HepG2 (cell line): Measurements from ENCODE around the gene MPG.

Experiments
- GZF1 ChIP-seq: sonication (generic); formaldehyde crosslinking; IDR thresholded peaks from 2 replicates; pipeline ENCODE4 v1.5.1; 2020; ENCODE audit warnings: mild to moderate bottlenecking, missing genetic modification reagents
- PBX3 ChIP-seq: sonication (generic); formaldehyde crosslinking; IDR thresholded peaks from 2 replicates; pipeline ENCODE4 v1.8.1; 2023; ENCODE audit warnings: missing genetic modification reagents, inconsistent platforms, borderline replicate concordance
- POLR2A ChIP-seq, 2 experiments: IDR thresholded peaks; 2 replicates each; pipeline ENCODE4 v1.6.1; 2011; ENCODE audit warnings: low read depth in 2 of 2, low read length in 2 of 2, mild to moderate bottlenecking in 1 of 2, moderate library complexity in 1 of 2; ENCODE audit not compliant: insufficient read depth in 1 of 2
- POLR2AphosphoS5 ChIP-seq: IDR thresholded peaks from 2 replicates; pipeline ENCODE4 v1.6.1; 2012; ENCODE audit warnings: low read depth, low read length
- RAD21 ChIP-seq: fragments of 450-650 bp; formaldehyde crosslinking; IDR thresholded peaks from 2 replicates; pipeline ENCODE4 v1.5.0; 2020; ENCODE audit warnings: mild to moderate bottlenecking
- SRF ChIP-seq: IDR thresholded peaks from 2 replicates; pipeline ENCODE4 v1.6.1; 2011; ENCODE audit warnings: mild to moderate bottlenecking, low read depth, low read length, moderate library complexity
- ZNF574 ChIP-seq: sonication (generic); formaldehyde crosslinking; IDR thresholded peaks from 2 replicates; pipeline ENCODE4 v1.4.0; 2020; ENCODE audit warnings: missing genetic modification reagents
- TF ChIP-seq, protein P1 (sequence below): sonication (generic); formaldehyde crosslinking; IDR thresholded peaks from 2 replicates; pipeline ENCODE4 v1.5.0; 2020; ENCODE audit warnings: missing genetic modification reagents

- TF ChIP-seq RAD21 (CRISPR knock-in tag) (no peak), PBX3 (CRISPR knock-in tag) (no peak), POLR2A (IDR thresholded peaks at IDR 0.05; ENCODE audit: insufficient read depth in 1 of 2, low read depth in 2 of 2, low read length in 2 of 2) (no peak), SRF (no peak), POLR2AphosphoS5 (no peak), GZF1 (CRISPR knock-in tag) (no peak), ZNF574 (CRISPR knock-in tag) (no peak)
- TF ChIP-seq, protein P1, sequence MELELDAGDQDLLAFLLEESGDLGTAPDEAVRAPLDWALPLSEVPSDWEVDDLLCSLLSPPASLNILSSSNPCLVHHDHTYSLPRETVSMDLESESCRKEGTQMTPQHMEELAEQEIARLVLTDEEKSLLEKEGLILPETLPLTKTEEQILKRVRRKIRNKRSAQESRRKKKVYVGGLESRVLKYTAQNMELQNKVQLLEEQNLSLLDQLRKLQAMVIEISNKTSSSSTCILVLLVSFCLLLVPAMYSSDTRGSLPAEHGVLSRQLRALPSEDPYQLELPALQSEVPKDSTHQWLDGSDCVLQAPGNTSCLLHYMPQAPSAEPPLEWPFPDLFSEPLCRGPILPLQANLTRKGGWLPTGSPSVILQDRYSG (CRISPR knock-in tag): no peak
Measured at GRCh38 chr16:74747-75334, 3.2 kb upstream of the MPG start.
